ENCODE results near the gene FRG1. TPM values are rescaled to one million over a fixed set of nuclear protein-coding genes. Genes with fewer than 3 reads are reported as not detected.
"Not testable (repeated sequence)": the region's sequence is repeated elsewhere in the genome, so short reads cannot be mapped to it uniquely, and the experiment has no call there.

The FRG1 gene
- 10 to 100 TPM; 37.9 to 67.0 (median 49.6) TPM for total RNA-seq

DNA sequence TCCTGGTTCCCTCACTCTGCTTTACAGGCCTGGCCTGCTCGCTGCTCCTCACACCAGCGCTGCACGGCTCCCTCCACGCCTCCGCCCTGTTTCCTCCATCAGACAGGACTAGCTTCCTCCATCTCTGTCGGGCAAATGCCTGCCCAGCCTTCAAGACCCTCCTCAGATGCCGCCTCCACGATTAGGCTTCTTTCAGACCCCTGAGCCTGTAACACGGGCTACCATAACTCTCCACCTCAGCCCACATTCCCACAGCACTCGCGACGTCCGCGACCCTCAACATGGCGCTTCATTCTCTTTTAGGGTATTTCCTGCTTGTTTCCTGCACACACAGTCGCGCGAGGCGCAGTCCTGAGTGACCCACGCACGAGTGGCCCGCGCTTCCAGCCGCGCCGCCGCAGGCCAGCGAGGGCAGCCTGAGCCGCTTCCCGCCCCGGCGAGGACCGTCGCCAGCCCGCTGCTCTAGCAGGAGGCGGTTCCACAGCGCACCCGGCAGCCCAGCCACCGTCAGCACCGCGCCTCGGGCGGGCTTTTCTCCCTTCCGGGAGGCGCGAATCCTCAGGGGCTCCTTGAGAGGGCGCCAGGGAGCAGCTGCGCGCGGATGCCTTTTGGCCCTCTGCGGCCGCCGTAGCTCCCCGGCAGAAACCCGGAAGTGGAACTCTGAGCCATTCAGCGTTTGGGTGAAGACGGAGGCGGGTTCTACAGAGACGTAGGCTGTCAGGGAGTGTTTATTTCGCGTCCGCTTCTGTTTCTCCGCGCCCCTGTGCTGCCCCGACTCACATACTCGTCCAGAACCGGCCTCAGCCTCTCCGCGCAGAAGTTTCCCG lies at the start of gene FRG1:
Gene FRG1 (plus strand): TSS at position 695 of the 827 bp plus-strand sequence. CDS start 138 bp downstream, outside the sequence.
- Histone ChIP-seq H3K4me3 (peak within 1 kb of the TSS; percentile 70 to 95 (median 84)), H3K9me3 (no peaks in the 10 kb centered on the region), H3K4me1 (peaks cover 0 to 33% (median 8%) of the 10 kb centered on the region in 4 donors), H3K36me3 (peaks cover 0 to 10% (median 0%) of the 10 kb centered on the region in 3 donors), H3K27me3 (no peaks in the 10 kb centered on the region), H3K27ac (peak within 1 kb of the TSS; percentile 57 to 91 (median 90))
- WGBS, 2 donors = 9 to 16% methylated on average over 25 to 45 of the region's 70 CpGs
- DNase-seq (ENCODE audit: low spot score in 2 of 2) = peak; percentile 85 to 91
- TF ChIP-seq, protein P1, sequence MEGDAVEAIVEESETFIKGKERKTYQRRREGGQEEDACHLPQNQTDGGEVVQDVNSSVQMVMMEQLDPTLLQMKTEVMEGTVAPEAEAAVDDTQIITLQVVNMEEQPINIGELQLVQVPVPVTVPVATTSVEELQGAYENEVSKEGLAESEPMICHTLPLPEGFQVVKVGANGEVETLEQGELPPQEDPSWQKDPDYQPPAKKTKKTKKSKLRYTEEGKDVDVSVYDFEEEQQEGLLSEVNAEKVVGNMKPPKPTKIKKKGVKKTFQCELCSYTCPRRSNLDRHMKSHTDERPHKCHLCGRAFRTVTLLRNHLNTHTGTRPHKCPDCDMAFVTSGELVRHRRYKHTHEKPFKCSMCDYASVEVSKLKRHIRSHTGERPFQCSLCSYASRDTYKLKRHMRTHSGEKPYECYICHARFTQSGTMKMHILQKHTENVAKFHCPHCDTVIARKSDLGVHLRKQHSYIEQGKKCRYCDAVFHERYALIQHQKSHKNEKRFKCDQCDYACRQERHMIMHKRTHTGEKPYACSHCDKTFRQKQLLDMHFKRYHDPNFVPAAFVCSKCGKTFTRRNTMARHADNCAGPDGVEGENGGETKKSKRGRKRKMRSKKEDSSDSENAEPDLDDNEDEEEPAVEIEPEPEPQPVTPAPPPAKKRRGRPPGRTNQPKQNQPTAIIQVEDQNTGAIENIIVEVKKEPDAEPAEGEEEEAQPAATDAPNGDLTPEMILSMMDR (IDR thresholded peaks at IDR 0.05) = peak; percentile 95 to 97 (median 97)
- TF ChIP-seq EP300 (IDR thresholded peaks at IDR 0.05) (peak; percentile 61 to 92), POLR2A (IDR thresholded peaks at IDR 0.05) (peak; percentile 32 to 42)

DNA sequence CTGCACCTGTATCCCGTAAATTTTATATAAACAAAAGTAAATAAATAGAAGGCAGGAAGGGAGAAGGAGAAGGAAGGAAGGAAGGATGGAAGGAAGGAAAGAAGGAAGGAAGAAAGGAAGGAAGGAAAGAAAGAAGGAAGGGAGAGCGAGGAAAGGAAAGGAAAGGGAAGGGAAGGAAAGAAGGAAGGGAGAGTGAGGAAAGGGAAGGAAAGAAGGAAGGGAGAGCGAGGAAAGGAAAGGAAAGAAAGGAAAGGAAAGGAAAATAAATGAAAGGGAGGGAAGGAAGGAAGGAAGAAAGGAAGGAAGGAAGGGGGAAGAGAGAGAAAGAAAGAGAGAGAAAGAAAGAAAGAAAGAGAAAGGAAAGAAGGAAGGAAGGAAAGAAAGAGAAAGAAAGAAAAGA lies 43.0 kb upstream of the FRG1 start:
- H3K4me1 ChIP-seq = no peaks in the 10 kb centered on the region
- TF ChIP-seq, protein P1 (IDR thresholded peaks at IDR 0.05) = no peak
- TF ChIP-seq EP300 (IDR thresholded peaks at IDR 0.05) = no peak
- TF ChIP-seq POLR2A (IDR thresholded peaks at IDR 0.05) = no peak
- no peaks in the 10 kb centered on the region for H3K36me3 ChIP-seq
- DNase-seq (ENCODE audit: low spot score in 2 of 2) = no peak
- no peak overlapping the region for H3K27ac ChIP-seq
- 89 to 91% methylated on average over 3 of the region's 3 CpGs for WGBS, 2 donors
- no peaks in the 10 kb centered on the region for H3K9me3 ChIP-seq
- H3K27me3 ChIP-seq = no peaks in the 10 kb centered on the region
- H3K4me3 ChIP-seq = no peak overlapping the region

DNA sequence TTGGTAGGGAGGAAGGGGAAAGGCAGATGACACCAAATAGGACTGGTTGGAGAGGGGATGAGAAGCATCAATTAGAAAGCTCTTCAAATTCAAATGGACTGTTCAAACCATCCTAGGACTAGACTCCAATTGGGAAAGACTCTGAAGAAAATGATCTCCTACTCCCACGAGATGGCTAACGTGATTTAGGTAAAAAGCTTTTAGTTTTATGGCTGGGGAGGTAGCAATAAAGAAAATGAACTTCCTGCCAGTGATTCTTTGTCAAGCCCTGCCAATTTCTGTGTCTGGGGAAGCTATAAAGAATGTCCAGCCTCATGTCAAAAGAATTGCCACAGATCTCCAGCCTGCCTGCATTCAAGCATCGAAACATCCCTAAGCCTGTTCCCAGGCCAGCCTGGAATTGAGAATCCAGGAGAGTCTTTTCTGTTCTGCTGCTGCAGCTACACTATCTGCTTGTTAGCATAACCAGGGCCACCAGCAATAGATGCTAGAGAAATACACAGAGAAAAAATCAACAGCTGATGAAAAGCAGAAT lies 41.1 kb upstream of the FRG1 start:
- not testable (repeated sequence) for H3K27me3 ChIP-seq; H3K4me1 ChIP-seq; H3K9me3 ChIP-seq; DNase-seq (ENCODE audit: low spot score in 2 of 2); H3K27ac ChIP-seq; H3K36me3 ChIP-seq; H3K4me3 ChIP-seq
- 31 to 34% methylated on average over 3 of the region's 3 CpGs for WGBS, 2 donors

DNA sequence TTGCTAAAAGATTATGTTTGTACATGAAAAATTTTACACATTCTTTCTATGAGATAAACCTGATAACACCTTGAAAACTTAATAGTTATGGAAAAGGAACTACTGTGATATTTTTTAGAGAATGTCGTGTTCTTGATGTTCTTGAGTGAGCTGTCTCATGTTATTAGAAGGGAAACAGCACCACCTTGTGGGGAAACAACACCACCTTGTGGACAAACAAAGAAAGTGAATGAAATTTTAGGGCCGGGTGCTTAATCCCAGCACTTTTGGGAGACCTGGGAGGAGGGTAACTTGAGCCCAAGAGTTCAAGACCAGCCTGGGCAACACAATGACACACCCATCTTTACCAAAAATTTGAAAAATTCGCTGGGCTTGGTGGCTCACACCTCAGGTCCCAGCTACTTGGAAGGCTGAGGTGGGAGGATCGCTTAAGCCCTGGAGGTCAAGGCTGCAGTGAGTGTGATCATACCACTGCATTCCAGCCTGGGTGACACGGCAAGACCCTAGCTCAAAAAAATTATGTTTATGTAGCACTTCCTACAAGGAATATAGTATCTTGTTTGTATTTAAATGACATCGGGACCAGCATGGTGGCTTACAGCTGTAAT lies 36.1 kb upstream of the FRG1 start:
- 38% methylated on average over 6 of the region's 6 CpGs for WGBS, 2 donors
- H3K27me3 ChIP-seq, H3K4me1 ChIP-seq, H3K4me3 ChIP-seq, H3K9me3 ChIP-seq, H3K27ac ChIP-seq, H3K36me3 ChIP-seq: not testable (repeated sequence)
- DNase-seq (ENCODE audit: low spot score in 2 of 2) = peak in 1 of 2 donors; percentile 64
- TF ChIP-seq, protein P1 (IDR thresholded peaks at IDR 0.05) = peak; percentile 48 to 69 (median 55)

DNA sequence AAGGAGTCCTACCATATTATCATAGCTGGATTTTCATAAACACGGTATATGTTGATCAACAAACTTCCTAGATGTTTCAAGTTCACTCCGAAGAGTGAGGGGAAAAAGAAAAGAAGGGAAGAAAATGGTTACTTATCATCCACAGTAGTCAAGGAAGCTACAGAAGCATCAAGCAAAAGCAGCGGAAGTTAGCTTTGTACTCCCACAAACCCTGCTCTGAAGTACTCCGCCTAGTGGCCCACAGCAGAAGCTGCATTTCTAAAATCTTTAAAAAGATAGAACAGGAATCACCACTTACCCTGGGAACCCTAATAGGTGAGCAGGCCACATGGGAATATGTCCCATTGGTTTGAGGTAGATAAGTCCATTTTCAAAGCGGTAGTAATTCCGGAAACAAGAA lies 28.5 kb upstream of the FRG1 start:
- Histone ChIP-seq H3K27me3 (no peaks in the 10 kb centered on the region), H3K4me1 (no peaks in the 10 kb centered on the region), H3K4me3 (no peak overlapping the region), H3K36me3 (peaks cover 0 to 13% (median 0%) of the 10 kb centered on the region in 3 donors), H3K27ac (no peak overlapping the region), H3K9me3 (peaks cover 0 to 13% (median 0%) of the 10 kb centered on the region in 4 donors)
- DNase-seq (ENCODE audit: low spot score in 2 of 2) = no peak
- TF ChIP-seq, protein P1 (IDR thresholded peaks at IDR 0.05) = peak in 1 of 5 experiments; percentile 15
- no peak for TF ChIP-seq EP300 (IDR thresholded peaks at IDR 0.05)
- WGBS, 2 donors = 51 to 60% methylated on average over 6 of the region's 6 CpGs
